22Rv1 (cell line): ENCODE measurements around the gene KRT81.

Experiments
- CTCF ChIP-seq: fragments of 450-650 bp; IDR thresholded peaks from 2 replicates; pipeline ENCODE4 v1.5.1; 2017; ENCODE audit warnings: mild to moderate bottlenecking
- ZFX ChIP-seq: fragments of 450-650 bp; IDR thresholded peaks from 2 replicates; pipeline ENCODE4 v1.6.1; 2017; ENCODE audit warnings: antibody characterized with exemption, borderline replicate concordance

- TF ChIP-seq CTCF (no peak), ZFX (no peak)
Measured at GRCh38 chr12:52277486-52278245, 13.7 kb downstream of the KRT81 start.
